ENCODE data around the gene BOD1. TPM values are rescaled to one million over a fixed set of nuclear protein-coding genes. Genes with fewer than 3 reads are reported as not detected.

The BOD1 gene
- total and polyA plus RNA-seq, 2 donors (not counting 3 experiments of a cell fraction or from before 2014, with no cell fraction given), result 57.6 to 62.4 TPM

- TF ChIP-seq FOS (IDR thresholded peaks at IDR 0.05; ENCODE audit: borderline replicate concordance, insufficient read depth, low read length) (no peak), POLR2A (IDR thresholded peaks at IDR 0.05; ENCODE audit: low read depth, low read length) (no peak), MYC (IDR thresholded peaks at IDR 0.05; ENCODE audit: low read depth, low read length) (no peak), POLR2AphosphoS5 (IDR thresholded peaks at IDR 0.05; ENCODE audit: insufficient read depth, low read depth, low read length) (no peak), CTCF (IDR thresholded peaks at IDR 0.05; ENCODE audit: extremely low read depth in 1 of 2, insufficient read depth in 1 of 2, low read depth in 1 of 2, low read length in 2 of 2) (no peak), EZH2 (IDR thresholded peaks at IDR 0.05; ENCODE audit: borderline replicate concordance, low read depth, low read length, severe bottlenecking) (no peak), GATA2 (IDR thresholded peaks at IDR 0.05; ENCODE audit: insufficient read depth, insufficient read length, low read depth, low read length) (no peak), JUN (IDR thresholded peaks at IDR 0.05; ENCODE audit: borderline replicate concordance, insufficient read depth, insufficient read length, low read depth) (no peak), MAX (IDR thresholded peaks at IDR 0.05; ENCODE audit: insufficient read depth, insufficient read length) (no peak)
- no peak overlapping the region for H3K9ac ChIP-seq (replicated peaks; ENCODE audit: extremely low read depth, insufficient read depth, low read length)
- no peaks in the 10 kb centered on the region for H3K36me3 ChIP-seq (ENCODE audit: control insufficient read depth in 2 of 2, extremely low read depth in 1 of 2, insufficient read depth in 2 of 2, low read length in 2 of 2)
- no peaks in the 10 kb centered on the region for H3K9me1 ChIP-seq (replicated peaks; ENCODE audit: control insufficient read depth, extremely low read depth, insufficient read depth, low read length)
- no peaks in the 10 kb centered on the region for H4K20me1 ChIP-seq (replicated peaks; ENCODE audit: control insufficient read depth, extremely low read depth, insufficient read depth, low read length)
- H2AFZ ChIP-seq (ENCODE audit: low read depth, low read length), result no peak overlapping the region
- intact Hi-C loops (cut with micrococcal nuclease), result no loop called here
- H3K4me3 ChIP-seq (replicated peaks in 1 of 3; ENCODE audit: insufficient read depth in 1 of 3, low read depth in 1 of 3, low read length in 3 of 3), result no peak overlapping the region
- H3K9me3 ChIP-seq (replicated peaks; ENCODE audit: control insufficient read depth, insufficient read depth, low read length), result no peaks in the 10 kb centered on the region
- peaks cover 0 to 4% of the 10 kb centered on the region in 2 experiments for H3K27me3 ChIP-seq (ENCODE audit: control insufficient read depth in 2 of 2, insufficient read depth in 2 of 2, low read length in 2 of 2)
- BruUV-seq (replicated peaks), result no TSS peak
- H3K27ac ChIP-seq (ENCODE audit: insufficient read depth, low read depth, low read length), result no peak overlapping the region
- no peaks in the 10 kb centered on the region for H3K79me2 ChIP-seq (ENCODE audit: control insufficient read depth, insufficient read depth, low read length)
- DNase-seq (ENCODE audit: low read depth, low spot score) (no peak), FAIRE-seq (no peak)
- H3K4me2 ChIP-seq (ENCODE audit: insufficient read depth, low read length), result no peak overlapping the region
- POLR2A ChIA-PET, result no interaction called here
- CTCF ChIA-PET, result interaction anchor here (2.8 to 7.5 kb wide), 2 partner anchors 13 to 275 kb away, joined by 16 to 235 read pairs; no protein-coding TSS in a partner anchor
- dilution Hi-C loops (cut with MboI; ENCODE audit: extremely low pct_ligation_motif_present, low sequenced_read_pairs), result no loop called here
- peaks cover 2% of the 10 kb centered on the region for H3K4me1 ChIP-seq (ENCODE audit: control insufficient read depth, extremely low read depth, insufficient read depth, low read length)
Measured at GRCh38 chr5:173568703-173569102, 47.7 kb downstream of the BOD1 start.

Data from endothelial cell of umbilical vein (primary cell).